Measurements from ENCODE around the gene RNFT2. TPM values are rescaled to one million over a fixed set of nuclear protein-coding genes. Genes with fewer than 3 reads are reported as not detected.

The RNFT2 gene
- total RNA-seq, 1 donor from 2014 or later: 0.45 TPM

GRCh38 chr12:116884871-116885270, 146.8 kb downstream of the RNFT2 start:
- intact Hi-C loops (cut with micrococcal nuclease): no loop called here
- DNase-seq (no peak), ATAC-seq (no peak)

DNA sequence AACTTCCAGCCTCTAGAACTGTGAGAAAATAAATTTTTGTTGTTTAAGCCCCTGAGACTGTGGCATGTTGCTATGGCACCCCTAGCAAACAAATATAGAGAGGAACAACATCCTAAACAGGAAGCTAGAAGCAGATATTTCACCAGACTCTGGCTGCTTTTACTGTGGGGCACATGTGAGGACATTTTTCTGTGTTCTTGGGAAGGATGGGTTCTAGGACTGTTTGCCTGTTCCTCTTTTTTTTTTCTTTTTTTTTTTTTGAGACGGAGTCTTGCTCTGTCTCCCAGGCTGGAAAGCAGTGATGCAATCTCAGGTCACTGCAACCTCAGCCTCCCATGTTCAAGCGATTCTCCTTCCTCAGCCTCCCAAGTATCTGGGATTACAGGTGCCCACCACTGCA, 147.4 kb downstream of the RNFT2 start:
- intact Hi-C loops (cut with micrococcal nuclease): no loop called here
- ATAC-seq (no peak), DNase-seq (no peak)

DNA sequence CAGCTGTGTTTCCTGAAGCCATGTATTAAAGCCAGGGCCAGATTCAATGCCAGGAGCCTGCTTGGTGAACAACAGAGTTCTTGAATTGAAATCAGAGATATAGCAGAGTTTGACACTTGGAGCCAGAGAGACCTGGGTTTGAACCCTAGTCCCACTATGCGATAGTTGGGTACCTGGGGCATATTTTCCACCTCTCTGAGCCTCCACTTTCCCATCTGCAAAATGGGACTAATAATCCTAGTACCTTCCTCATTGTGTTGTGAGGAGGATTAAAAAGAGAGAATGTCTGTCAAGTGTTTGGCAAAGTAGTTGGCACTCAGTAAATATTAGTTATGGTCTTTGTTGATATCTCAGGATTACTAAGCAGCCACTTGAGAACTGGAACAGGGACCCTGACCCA, 149.1 kb downstream of the RNFT2 start:
- ATAC-seq: no peak
- intact Hi-C loops (cut with micrococcal nuclease): no loop called here
- no peak for DNase-seq

- intact Hi-C loops (cut with micrococcal nuclease): no loop called here
- no peak for DNase-seq
- ATAC-seq: no peak
These were observed 149.8 kb downstream of the RNFT2 start for GRCh38 chr12:116887897-116888296.

DNA sequence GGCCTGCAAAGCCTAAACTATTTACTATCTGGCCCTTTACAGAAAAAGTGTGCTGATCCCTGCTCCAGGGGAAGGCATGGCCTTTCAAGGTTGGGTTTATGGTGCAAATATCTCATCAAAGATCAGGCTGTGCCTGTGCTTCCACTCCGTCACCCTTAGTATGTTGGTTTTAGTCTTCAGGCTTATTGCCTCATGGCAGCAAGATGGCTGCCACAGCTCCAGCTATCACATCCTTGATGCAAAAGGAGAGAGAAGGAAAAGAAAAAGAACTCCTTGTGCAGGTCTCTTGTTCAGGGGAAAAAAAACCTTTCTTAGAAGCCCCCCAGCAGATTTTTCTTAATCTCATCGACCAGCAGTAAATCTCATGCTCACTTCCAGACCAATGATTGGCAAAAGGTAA, 152.2 kb downstream of the RNFT2 start:
- no peak for DNase-seq
- ATAC-seq: no peak
- intact Hi-C loops (cut with micrococcal nuclease): no loop called here

GRCh38 chr12:116891019-116891418, 152.9 kb downstream of the RNFT2 start:
- no peak for ATAC-seq
- intact Hi-C loops (cut with micrococcal nuclease): no loop called here
- DNase-seq: no peak

GRCh38 chr12:116892349-116893140, 154.4 kb downstream of the RNFT2 start:
- no peak for ATAC-seq
- no peak for DNase-seq
- intact Hi-C loops (cut with micrococcal nuclease): no loop called here

DNA sequence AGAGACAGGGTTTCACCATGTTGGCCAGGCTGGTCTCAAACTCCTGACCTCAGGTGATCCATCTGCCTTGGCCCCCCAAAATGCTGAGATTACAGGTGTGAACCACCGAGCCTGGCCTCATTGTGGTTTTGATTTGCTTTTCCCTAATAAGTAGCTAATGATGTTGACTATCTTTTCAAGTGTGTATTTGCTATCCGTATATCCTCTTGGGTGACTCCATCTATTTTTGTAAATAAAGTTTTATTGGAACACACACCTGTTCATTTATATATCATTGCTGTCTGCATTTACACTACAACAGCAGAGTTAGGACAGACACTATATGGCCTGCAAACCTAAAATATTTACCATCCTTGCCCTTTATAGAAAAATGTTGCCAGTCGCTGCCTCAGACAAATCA, 156.8 kb downstream of the RNFT2 start:
- ATAC-seq (no peak), DNase-seq (no peak)
- intact Hi-C loops (cut with micrococcal nuclease): no loop called here

GRCh38 chr12:116896411-116896924, 158.4 kb downstream of the RNFT2 start:
- no peak for ATAC-seq

GRCh38 chr12:116897476-116897875, 159.4 kb downstream of the RNFT2 start:
- no peak for DNase-seq
- intact Hi-C loops (cut with micrococcal nuclease): no loop called here

More at GRCh38 chr12:116896411-116896924, 158.4 kb downstream of the RNFT2 start:
- intact Hi-C loops (cut with micrococcal nuclease): no loop called here
- DNase-seq: no peak

DNA sequence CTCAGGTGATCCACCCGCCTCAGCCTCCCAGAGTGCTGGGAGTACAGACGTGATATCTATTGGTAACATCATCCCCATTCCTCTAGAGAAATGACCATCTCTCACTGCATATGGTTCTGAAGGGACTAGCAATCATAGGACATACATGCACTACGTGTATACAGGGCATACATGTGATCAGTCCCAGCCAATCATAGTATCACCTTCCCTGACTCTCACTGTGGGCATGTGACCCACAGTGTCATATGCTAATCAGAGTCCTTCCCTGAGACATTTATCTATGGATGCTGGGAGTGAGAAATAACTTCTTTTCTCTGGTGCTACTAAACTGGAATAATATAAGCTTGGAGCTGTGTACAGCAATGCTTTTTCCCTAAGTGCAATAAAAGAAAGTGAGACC, 160.6 kb downstream of the RNFT2 start:
- DNase-seq (no peak), ATAC-seq (no peak)
- intact Hi-C loops (cut with micrococcal nuclease): no loop called here

More at GRCh38 chr12:116897476-116897875, 159.4 kb downstream of the RNFT2 start:
- ATAC-seq: no peak

- intact Hi-C loops (cut with micrococcal nuclease): no loop called here
- no peak for DNase-seq
- no peak for ATAC-seq
These were observed 163.5 kb downstream of the RNFT2 start for GRCh38 chr12:116901612-116902011.

Other genes with a start within 250 kb of the RNFT2 start
- gene MAP1LC3B2, start 178.9 kb upstream of the RNFT2 start, total RNA-seq: 3.2 TPM
- gene SPRING1, start 246 bp upstream of the RNFT2 start, total RNA-seq: 9.2 TPM
- 0.20 TPM for gene HRK, start 143.1 kb downstream of the RNFT2 start, total RNA-seq
- 5.1 TPM for gene FBXW8, start 172.6 kb downstream of the RNFT2 start, total RNA-seq

All from left ventricle myocardium superior (tissue), 1 donor.